Measurements from ENCODE around the gene MANF.
"Not testable (repeated sequence)": the region's sequence is repeated elsewhere in the genome, so short reads cannot be mapped to it uniquely, and the experiment has no call there.

Gene MANF

GRCh38 chr3:51384726-51385473 lies at the start of gene MANF:
Gene MANF (plus strand): TSS chr3:51385291. CDS start chr3:51385343, 52 bp downstream.
- DNase-seq: peak; percentile 79 to 98 (median 96)

- no peak for DNase-seq
Measured at GRCh38 chr3:51336261-51336660, 48.8 kb upstream of the MANF start.

GRCh38 chr3:51337666-51338065 lies 47.4 kb upstream of the MANF start:
- no peak for DNase-seq

- peak in 2 of 14 donors; percentile 34 to 86 for DNase-seq
Measured at GRCh38 chr3:51338632-51339031, 46.5 kb upstream of the MANF start.

- DNase-seq: peak in 1 of 14 donors; percentile 12
Measured at GRCh38 chr3:51340013-51340829, 44.9 kb upstream of the MANF start.

- no peak for DNase-seq
Measured at GRCh38 chr3:51340989-51341636, 44.0 kb upstream of the MANF start.

- DNase-seq: no peak
Measured at GRCh38 chr3:51343918-51344687, 41.0 kb upstream of the MANF start.

- DNase-seq: peak in 8 of 14 donors; percentile 7 to 74 (median 20)
Measured at GRCh38 chr3:51350751-51351150, 34.3 kb upstream of the MANF start.

- no peak for DNase-seq
Measured at GRCh38 chr3:51353131-51353530, 32.0 kb upstream of the MANF start.

- DNase-seq: no peak
Measured at GRCh38 chr3:51353691-51354090, 31.4 kb upstream of the MANF start.

GRCh38 chr3:51354172-51354571 lies 30.9 kb upstream of the MANF start:
- no peak for DNase-seq

GRCh38 chr3:51354731-51355615 lies 30.1 kb upstream of the MANF start:
- DNase-seq: no peak

- DNase-seq: no peak
Measured at GRCh38 chr3:51355891-51356578, 29.1 kb upstream of the MANF start.

- no peak for DNase-seq
Measured at GRCh38 chr3:51357856-51358255, 27.2 kb upstream of the MANF start.

GRCh38 chr3:51358981-51359380 lies 26.1 kb upstream of the MANF start:
- DNase-seq: no peak

GRCh38 chr3:51360806-51361205 lies 24.3 kb upstream of the MANF start:
- DNase-seq: no peak

GRCh38 chr3:51361746-51362145 lies 23.3 kb upstream of the MANF start:
- DNase-seq: no peak

GRCh38 chr3:51362476-51362875 lies 22.6 kb upstream of the MANF start:
- DNase-seq: no peak

- DNase-seq: not testable (repeated sequence)
Measured at GRCh38 chr3:51368276-51368675, 16.8 kb upstream of the MANF start.

- peak in 4 of 14 donors; percentile 10 to 27 (median 14) for DNase-seq
Measured at GRCh38 chr3:51371943-51372557, 13.0 kb upstream of the MANF start.

Measured in C1 segment of cervical spinal cord (tissue), 14 donors.